ENCODE results near the gene NACAD. TPM values are rescaled to one million over a fixed set of nuclear protein-coding genes. Genes with fewer than 3 reads are reported as not detected.

Gene NACAD
- polyA plus RNA-seq, 2 of the 4 experiments (the other 2 are of a cell fraction) = 0.03 to 0.43 TPM

DNA sequence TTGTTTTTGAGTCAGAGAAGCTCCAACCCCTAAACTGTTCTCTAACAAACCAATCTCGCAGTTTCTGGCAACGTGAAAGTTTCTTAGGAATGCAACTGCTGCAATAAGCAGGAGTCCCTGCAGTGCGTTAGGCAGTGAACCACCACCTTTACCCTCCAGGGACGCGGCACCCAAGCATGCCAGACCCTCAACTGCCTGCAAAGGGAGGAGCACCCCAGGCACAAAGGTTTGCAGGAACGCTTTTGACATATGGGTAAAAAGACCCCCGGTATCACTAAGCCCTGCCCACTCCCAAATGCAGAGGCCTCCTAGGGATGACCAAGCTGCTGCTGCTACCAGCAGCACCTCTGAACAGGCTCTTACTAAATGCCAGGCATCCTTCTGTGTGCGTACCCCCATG is 18.1 kb upstream of the NACAD start (continued):
- TF ChIP-seq, protein P1, sequence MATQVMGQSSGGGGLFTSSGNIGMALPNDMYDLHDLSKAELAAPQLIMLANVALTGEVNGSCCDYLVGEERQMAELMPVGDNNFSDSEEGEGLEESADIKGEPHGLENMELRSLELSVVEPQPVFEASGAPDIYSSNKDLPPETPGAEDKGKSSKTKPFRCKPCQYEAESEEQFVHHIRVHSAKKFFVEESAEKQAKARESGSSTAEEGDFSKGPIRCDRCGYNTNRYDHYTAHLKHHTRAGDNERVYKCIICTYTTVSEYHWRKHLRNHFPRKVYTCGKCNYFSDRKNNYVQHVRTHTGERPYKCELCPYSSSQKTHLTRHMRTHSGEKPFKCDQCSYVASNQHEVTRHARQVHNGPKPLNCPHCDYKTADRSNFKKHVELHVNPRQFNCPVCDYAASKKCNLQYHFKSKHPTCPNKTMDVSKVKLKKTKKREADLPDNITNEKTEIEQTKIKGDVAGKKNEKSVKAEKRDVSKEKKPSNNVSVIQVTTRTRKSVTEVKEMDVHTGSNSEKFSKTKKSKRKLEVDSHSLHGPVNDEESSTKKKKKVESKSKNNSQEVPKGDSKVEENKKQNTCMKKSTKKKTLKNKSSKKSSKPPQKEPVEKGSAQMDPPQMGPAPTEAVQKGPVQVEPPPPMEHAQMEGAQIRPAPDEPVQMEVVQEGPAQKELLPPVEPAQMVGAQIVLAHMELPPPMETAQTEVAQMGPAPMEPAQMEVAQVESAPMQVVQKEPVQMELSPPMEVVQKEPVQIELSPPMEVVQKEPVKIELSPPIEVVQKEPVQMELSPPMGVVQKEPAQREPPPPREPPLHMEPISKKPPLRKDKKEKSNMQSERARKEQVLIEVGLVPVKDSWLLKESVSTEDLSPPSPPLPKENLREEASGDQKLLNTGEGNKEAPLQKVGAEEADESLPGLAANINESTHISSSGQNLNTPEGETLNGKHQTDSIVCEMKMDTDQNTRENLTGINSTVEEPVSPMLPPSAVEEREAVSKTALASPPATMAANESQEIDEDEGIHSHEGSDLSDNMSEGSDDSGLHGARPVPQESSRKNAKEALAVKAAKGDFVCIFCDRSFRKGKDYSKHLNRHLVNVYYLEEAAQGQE (IDR thresholded peaks at IDR 0.05) = no peak
- TF ChIP-seq, protein P2, sequence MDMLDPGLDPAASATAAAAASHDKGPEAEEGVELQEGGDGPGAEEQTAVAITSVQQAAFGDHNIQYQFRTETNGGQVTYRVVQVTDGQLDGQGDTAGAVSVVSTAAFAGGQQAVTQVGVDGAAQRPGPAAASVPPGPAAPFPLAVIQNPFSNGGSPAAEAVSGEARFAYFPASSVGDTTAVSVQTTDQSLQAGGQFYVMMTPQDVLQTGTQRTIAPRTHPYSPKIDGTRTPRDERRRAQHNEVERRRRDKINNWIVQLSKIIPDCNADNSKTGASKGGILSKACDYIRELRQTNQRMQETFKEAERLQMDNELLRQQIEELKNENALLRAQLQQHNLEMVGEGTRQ (IDR thresholded peaks at IDR 0.05) = no peak
- no peak for TF ChIP-seq HDAC2 (IDR thresholded peaks at IDR 0.05)
- no peak for TF ChIP-seq FOSL2 (IDR thresholded peaks at IDR 0.05)
- no peak for TF ChIP-seq FOSL2 (CRISPR knock-in tag; IDR thresholded peaks at IDR 0.05)
- TF ChIP-seq CHD2 (IDR thresholded peaks at IDR 0.05; ENCODE audit: low read length, partially characterized antibody) = no peak
- no peak for TF ChIP-seq GATA3 (IDR thresholded peaks at IDR 0.05; ENCODE audit: borderline replicate concordance)
- TF ChIP-seq NFE2L2 (conservative IDR thresholded peaks at IDR 0.05; ENCODE audit: low read length) = no peak

DNA sequence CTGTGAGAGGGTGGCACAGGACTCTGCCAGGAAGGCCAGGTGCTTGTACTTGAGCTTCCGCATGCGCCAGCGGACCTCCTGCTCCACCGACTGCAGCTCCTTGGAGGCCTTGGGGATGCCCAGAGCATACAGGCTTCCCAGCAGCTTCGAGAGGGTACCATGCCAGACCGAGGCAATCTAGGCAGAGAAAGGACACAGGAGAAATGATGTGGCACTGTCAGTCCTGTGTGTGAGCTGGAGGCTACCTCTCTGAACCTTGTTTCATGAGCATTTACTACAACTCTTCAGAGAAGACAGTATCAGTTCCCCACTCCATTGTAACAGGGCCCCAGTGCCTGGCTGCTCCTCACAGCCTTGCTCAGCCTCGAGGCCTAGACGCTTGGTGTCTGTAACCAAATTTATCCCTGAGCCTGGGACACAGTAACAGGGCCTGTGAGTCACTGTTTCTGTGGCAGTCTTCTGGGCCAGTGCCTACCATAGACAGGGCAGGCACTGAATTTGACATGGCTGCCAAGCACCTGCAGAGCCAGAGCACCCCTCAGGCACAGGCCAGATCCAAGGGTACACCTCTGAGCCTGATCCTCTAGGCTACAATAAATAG is 16.9 kb upstream of the NACAD start:
- ATAC-seq (no peak), DNase-seq (ENCODE audit: low read depth in 1 of 2, low spot score in 1 of 2) (no peak), FAIRE-seq (no peak)
- Histone ChIP-seq H3K27ac (no peak overlapping the region), H3K4me3 (no peak overlapping the region), H3K9me3 (no peaks in the 10 kb centered on the region), H3K4me2 (no peak overlapping the region), H3K4me1 (peaks cover 23% of the 10 kb centered on the region)
- 95% methylated on average over 7 of the region's 8 CpGs for WGBS (ENCODE audit: missing lambda C conversion rate)
- POLR2A ChIA-PET = no interaction called here
- CTCF ChIA-PET = interaction anchor here (1.1 to 1.5 kb wide), 2 partner anchors 9 to 30 kb away, joined by 3 to 5 read pairs; no protein-coding TSS in a partner anchor
- TF ChIP-seq, protein P3, sequence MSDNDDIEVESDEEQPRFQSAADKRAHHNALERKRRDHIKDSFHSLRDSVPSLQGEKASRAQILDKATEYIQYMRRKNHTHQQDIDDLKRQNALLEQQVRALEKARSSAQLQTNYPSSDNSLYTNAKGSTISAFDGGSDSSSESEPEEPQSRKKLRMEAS (IDR thresholded peaks at IDR 0.05) = no peak
- TF ChIP-seq CBX2 (IDR thresholded peaks at IDR 0.05; ENCODE audit: borderline replicate concordance, low read depth) = no peak

DNA sequence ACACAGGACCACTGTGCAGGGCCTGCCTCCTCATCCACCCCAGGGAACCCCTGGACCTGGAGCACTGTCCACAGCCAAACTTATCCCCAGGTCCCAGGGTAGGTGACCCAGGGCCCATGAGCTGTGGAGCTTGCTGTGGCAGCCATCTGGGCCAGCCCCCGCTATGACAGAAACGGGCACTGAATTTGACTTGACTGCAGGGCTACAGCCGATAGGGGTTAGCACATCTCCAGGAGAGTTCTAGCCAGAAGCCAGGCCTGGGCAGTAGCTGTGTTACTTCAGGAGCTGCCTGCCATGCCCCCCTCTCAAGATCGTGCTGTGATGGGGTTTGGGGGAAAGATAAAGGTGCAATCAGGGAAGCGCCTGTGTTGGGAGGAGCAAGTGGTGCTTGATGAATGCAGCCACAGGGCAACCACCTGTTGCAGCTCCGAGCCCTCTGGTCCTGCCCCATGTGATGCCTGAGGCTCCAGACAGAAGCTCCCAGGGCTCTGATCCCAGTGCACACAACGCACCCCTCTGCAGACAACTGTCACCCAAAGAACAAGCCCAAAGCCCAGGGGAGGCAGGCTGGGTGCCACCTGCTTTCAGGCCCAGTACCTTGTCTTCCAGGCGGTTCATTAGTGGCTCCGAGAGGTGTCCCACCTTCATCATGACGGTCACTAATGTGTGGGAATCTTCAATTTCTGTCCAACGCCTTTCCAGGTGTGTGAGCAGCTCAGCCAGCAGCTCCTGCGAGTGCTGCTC is 16.2 kb upstream of the NACAD start:
- 94% methylated on average over 10 of the region's 12 CpGs for WGBS (ENCODE audit: missing lambda C conversion rate)
- Histone ChIP-seq H3K27ac (no peak overlapping the region), H3K4me1 (peaks cover 20% of the 10 kb centered on the region), H3K4me2 (no peak overlapping the region), H3K9me3 (no peaks in the 10 kb centered on the region), H3K4me3 (no peak overlapping the region)
- ChIA-PET CTCF (interaction anchor here (0.6 to 1.5 kb wide), 2 partner anchors 31 to 248 kb away, joined by 3 to 5 read pairs; no protein-coding TSS in a partner anchor), POLR2A (no interaction called here)
- DNase-seq (ENCODE audit: low read depth in 1 of 2, low spot score in 1 of 2) = no peak
- no peak for ATAC-seq
- FAIRE-seq = no peak
- TF ChIP-seq JUNB (IDR thresholded peaks at IDR 0.05) (no peak), ZSCAN20 (CRISPR knock-in tag; IDR thresholded peaks at IDR 0.05) (no peak), KDM1A (IDR thresholded peaks at IDR 0.05; ENCODE audit: low read depth) (no peak), GATA3 (IDR thresholded peaks at IDR 0.05; ENCODE audit: borderline replicate concordance) (no peak), NFE2L2 (conservative IDR thresholded peaks at IDR 0.05; ENCODE audit: low read length) (no peak), POLR2AphosphoS2 (conservative IDR thresholded peaks at IDR 0.05; ENCODE audit: low read length) (no peak), FOXS1 (CRISPR knock-in tag; IDR thresholded peaks at IDR 0.05) (no peak), HOXA7 (CRISPR knock-in tag; IDR thresholded peaks at IDR 0.05) (no peak), MAZ (IDR thresholded peaks at IDR 0.05; ENCODE audit: borderline replicate concordance, low read depth, low read length) (no peak), ZNF302 (CRISPR knock-in tag; IDR thresholded peaks at IDR 0.05) (no peak), RFX5 (IDR thresholded peaks at IDR 0.05) (no peak), TP53 (CRISPR knock-in tag; IDR thresholded peaks at IDR 0.05) (no peak)
- TF ChIP-seq, protein P4, sequence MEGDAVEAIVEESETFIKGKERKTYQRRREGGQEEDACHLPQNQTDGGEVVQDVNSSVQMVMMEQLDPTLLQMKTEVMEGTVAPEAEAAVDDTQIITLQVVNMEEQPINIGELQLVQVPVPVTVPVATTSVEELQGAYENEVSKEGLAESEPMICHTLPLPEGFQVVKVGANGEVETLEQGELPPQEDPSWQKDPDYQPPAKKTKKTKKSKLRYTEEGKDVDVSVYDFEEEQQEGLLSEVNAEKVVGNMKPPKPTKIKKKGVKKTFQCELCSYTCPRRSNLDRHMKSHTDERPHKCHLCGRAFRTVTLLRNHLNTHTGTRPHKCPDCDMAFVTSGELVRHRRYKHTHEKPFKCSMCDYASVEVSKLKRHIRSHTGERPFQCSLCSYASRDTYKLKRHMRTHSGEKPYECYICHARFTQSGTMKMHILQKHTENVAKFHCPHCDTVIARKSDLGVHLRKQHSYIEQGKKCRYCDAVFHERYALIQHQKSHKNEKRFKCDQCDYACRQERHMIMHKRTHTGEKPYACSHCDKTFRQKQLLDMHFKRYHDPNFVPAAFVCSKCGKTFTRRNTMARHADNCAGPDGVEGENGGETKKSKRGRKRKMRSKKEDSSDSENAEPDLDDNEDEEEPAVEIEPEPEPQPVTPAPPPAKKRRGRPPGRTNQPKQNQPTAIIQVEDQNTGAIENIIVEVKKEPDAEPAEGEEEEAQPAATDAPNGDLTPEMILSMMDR (IDR thresholded peaks at IDR 0.05) = no peak
- TF ChIP-seq, protein P5, sequence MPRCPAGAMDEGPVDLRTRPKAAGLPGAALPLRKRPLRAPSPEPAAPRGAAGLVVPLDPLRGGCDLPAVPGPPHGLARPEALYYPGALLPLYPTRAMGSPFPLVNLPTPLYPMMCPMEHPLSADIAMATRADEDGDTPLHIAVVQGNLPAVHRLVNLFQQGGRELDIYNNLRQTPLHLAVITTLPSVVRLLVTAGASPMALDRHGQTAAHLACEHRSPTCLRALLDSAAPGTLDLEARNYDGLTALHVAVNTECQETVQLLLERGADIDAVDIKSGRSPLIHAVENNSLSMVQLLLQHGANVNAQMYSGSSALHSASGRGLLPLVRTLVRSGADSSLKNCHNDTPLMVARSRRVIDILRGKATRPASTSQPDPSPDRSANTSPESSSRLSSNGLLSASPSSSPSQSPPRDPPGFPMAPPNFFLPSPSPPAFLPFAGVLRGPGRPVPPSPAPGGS (IDR thresholded peaks at IDR 0.05) = no peak
- TF ChIP-seq, protein P1 (IDR thresholded peaks at IDR 0.05) = no peak
